ENCODE data around the gene BTBD17. TPM values are rescaled to one million over a fixed set of nuclear protein-coding genes. Genes with fewer than 3 reads are reported as not detected.

The BTBD17 gene
- polyA plus RNA-seq, 2 of the 4 experiments (the other 2 are of a cell fraction), result not detected

DNA sequence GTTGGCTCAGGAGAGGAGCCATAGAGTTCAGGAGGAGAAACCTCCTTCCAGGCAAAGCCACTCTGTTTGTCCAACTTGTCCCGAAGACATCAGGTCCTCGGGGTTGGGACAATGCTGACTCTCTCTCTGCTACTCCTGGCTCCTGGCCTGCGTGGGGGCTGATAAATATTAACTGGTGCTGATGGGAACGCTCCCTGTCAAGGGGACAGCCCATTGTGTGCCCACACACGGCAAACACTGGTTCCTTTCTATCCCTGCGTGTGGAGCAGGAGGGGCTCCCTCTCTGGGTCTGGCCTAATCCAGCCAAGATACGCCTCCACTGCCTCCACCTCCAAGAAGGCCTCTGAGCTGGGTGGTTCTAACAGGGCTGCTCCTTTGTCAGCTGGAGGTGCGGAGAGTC is 31.2 kb downstream of the BTBD17 start:
- 41% methylated on average over 8 of the region's 8 CpGs for WGBS (ENCODE audit: missing lambda C conversion rate)
- Histone ChIP-seq H3K4me2 (no peak overlapping the region), H3K4me1 (peaks cover 6% of the 10 kb centered on the region; the same call in 1 of the 3 replicates), H3K4me3 (no peak overlapping the region), H3K9me3 (no peaks in the 10 kb centered on the region), H3K27ac (no peak overlapping the region)
- FAIRE-seq, result no peak
- CTCF ChIA-PET, result interaction anchor here (0.6 to 34.5 kb wide), 4 partner anchors 29 to 762 kb away, joined by 3 to 674 read pairs (median 3); partner anchors contain the start of genes BTBD17 and GPR142
- POLR2A ChIA-PET, result no interaction called here
- no peak for DNase-seq (ENCODE audit: low read depth in 1 of 2, low spot score in 1 of 2)
- no peak for ATAC-seq
- no peak for TF ChIP-seq MYC (IDR thresholded peaks at IDR 0.05; ENCODE audit: borderline replicate concordance, low read length)
- no peak for TF ChIP-seq JUN (IDR thresholded peaks at IDR 0.05)
- TF ChIP-seq, protein P1, sequence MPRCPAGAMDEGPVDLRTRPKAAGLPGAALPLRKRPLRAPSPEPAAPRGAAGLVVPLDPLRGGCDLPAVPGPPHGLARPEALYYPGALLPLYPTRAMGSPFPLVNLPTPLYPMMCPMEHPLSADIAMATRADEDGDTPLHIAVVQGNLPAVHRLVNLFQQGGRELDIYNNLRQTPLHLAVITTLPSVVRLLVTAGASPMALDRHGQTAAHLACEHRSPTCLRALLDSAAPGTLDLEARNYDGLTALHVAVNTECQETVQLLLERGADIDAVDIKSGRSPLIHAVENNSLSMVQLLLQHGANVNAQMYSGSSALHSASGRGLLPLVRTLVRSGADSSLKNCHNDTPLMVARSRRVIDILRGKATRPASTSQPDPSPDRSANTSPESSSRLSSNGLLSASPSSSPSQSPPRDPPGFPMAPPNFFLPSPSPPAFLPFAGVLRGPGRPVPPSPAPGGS (IDR thresholded peaks at IDR 0.05), result no peak
- TF ChIP-seq POLR2AphosphoS2 (conservative IDR thresholded peaks at IDR 0.05; ENCODE audit: low read length), result no peak
- no peak for TF ChIP-seq NPAS2 (CRISPR knock-in tag; IDR thresholded peaks at IDR 0.05; ENCODE audit: borderline replicate concordance)
- TF ChIP-seq ZC3H11A (IDR thresholded peaks at IDR 0.05), result no peak
- no peak for TF ChIP-seq CHD2 (IDR thresholded peaks at IDR 0.05; ENCODE audit: low read length, partially characterized antibody)
- TF ChIP-seq CEBPB (IDR thresholded peaks at IDR 0.05), result no peak
- TF ChIP-seq NFE2L2 (conservative IDR thresholded peaks at IDR 0.05; ENCODE audit: low read length), result no peak
- no peak for TF ChIP-seq ESRRA (IDR thresholded peaks at IDR 0.05; ENCODE audit: borderline replicate concordance, low read length)

DNA sequence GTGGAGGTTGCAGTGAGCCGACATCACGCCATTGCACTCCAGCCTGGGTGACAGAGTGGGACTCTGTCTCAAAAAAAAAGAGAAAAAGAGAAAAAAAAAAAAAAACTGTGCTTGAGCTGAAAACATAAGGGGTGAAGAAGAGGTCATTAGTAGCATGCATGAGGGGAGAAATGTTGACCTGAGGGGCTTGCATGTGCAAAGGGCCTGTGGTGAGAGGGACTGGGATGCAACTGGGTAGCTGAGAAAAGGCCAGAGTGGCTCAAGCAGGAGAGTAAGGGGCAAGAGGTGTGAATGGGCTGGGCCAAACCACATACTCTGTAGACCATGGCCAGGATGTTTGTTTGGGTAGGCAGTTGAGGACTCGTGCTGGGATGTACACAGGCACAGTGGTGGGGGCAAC is 32.3 kb downstream of the BTBD17 start:
- ChIA-PET POLR2A (interaction anchor here (0.7 kb wide), 1 partner anchor 48 kb away, joined by 3 read pairs; no protein-coding TSS in a partner anchor), CTCF (interaction anchor here (0.8 to 1.5 kb wide), 3 partner anchors 26 to 165 kb away, joined by 3 read pairs; partner anchors contain the start of gene BTBD17)
- TF ChIP-seq TP53 (CRISPR knock-in tag; IDR thresholded peaks at IDR 0.05), result no peak
- no peak for TF ChIP-seq HOXA7 (CRISPR knock-in tag; IDR thresholded peaks at IDR 0.05)
- no peak for TF ChIP-seq ZSCAN20 (CRISPR knock-in tag; IDR thresholded peaks at IDR 0.05)
- TF ChIP-seq HOXB5 (CRISPR knock-in tag; IDR thresholded peaks at IDR 0.05), result no peak
- no peak for TF ChIP-seq POLR2AphosphoS2 (conservative IDR thresholded peaks at IDR 0.05; ENCODE audit: low read length)
- no peak for TF ChIP-seq HMGXB4 (CRISPR knock-in tag; IDR thresholded peaks at IDR 0.05; ENCODE audit: borderline replicate concordance)
- TF ChIP-seq CHD2 (IDR thresholded peaks at IDR 0.05; ENCODE audit: low read length, partially characterized antibody), result no peak
- TF ChIP-seq RNF2 (IDR thresholded peaks at IDR 0.05; ENCODE audit: borderline replicate concordance, low read depth), result no peak
- TF ChIP-seq NR3C1 (IDR thresholded peaks at IDR 0.05), result no peak
- TF ChIP-seq RCOR1 (IDR thresholded peaks at IDR 0.05; ENCODE audit: low read depth, low read length), result no peak
- no peak for TF ChIP-seq NPAS2 (CRISPR knock-in tag; IDR thresholded peaks at IDR 0.05; ENCODE audit: borderline replicate concordance)
- no peak for TF ChIP-seq RAD21 (conservative IDR thresholded peaks at IDR 0.05 in 1 of 2, IDR thresholded peaks at IDR 0.05 in 1 of 2)
- TF ChIP-seq CHD4 (IDR thresholded peaks at IDR 0.05; ENCODE audit: borderline replicate concordance), result no peak
- TF ChIP-seq, protein P2, sequence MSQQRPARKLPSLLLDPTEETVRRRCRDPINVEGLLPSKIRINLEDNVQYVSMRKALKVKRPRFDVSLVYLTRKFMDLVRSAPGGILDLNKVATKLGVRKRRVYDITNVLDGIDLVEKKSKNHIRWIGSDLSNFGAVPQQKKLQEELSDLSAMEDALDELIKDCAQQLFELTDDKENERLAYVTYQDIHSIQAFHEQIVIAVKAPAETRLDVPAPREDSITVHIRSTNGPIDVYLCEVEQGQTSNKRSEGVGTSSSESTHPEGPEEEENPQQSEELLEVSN (IDR thresholded peaks at IDR 0.05; ENCODE audit: borderline replicate concordance, low read depth), result no peak
- TF ChIP-seq, protein P3, sequence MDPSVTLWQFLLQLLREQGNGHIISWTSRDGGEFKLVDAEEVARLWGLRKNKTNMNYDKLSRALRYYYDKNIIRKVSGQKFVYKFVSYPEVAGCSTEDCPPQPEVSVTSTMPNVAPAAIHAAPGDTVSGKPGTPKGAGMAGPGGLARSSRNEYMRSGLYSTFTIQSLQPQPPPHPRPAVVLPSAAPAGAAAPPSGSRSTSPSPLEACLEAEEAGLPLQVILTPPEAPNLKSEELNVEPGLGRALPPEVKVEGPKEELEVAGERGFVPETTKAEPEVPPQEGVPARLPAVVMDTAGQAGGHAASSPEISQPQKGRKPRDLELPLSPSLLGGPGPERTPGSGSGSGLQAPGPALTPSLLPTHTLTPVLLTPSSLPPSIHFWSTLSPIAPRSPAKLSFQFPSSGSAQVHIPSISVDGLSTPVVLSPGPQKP (IDR thresholded peaks at IDR 0.05; ENCODE audit: low read depth, low read length), result no peak
- TF ChIP-seq CBX2 (IDR thresholded peaks at IDR 0.05; ENCODE audit: borderline replicate concordance, low read depth), result no peak
- 58% methylated on average over 3 of the region's 3 CpGs for WGBS (ENCODE audit: missing lambda C conversion rate)
- Histone ChIP-seq H3K4me3 (no peak overlapping the region), H3K4me1 (peaks cover 6% of the 10 kb centered on the region; the same call in 1 of the 3 replicates), H3K4me2 (no peak overlapping the region), H3K9me3 (no peaks in the 10 kb centered on the region), H3K27ac (no peak overlapping the region)
- FAIRE-seq (no peak), DNase-seq (ENCODE audit: low read depth in 1 of 2, low spot score in 1 of 2) (no peak), ATAC-seq (no peak)

Measured in A549 (cell line).